Stomach (tissue), 4 donors: Measurements from ENCODE around the gene PPP1R3D.

Source experiments
- EP300 ChIP-seq: sonication (generic); formaldehyde crosslinking; IDR thresholded peaks from one replicate; pipeline ENCODE4 v1.6.1; 2017; ENCODE audit warnings: antibody characterized with exemption
- POLR2A ChIP-seq, 4 donors: fragments of 450-650 bp; IDR thresholded peaks; one replicate each; pipeline ENCODE4 v1.6.1; 2016; ENCODE audit warnings: antibody characterized with exemption in 4 of 4, control low read depth in 2 of 4, mild to moderate bottlenecking in 1 of 4, moderate library complexity in 1 of 4
- POLR2AphosphoS5 ChIP-seq, 3 donors: sonication (generic); formaldehyde crosslinking; IDR thresholded peaks; one replicate each; pipeline ENCODE4 v1.6.1; 2016; ENCODE audit warnings: antibody characterized with exemption in 3 of 3
- TF ChIP-seq, protein P1 (sequence below), 7 experiments: fragments of 450-650 bp in 4 of 7; fragments of 200-600 bp in 3 of 7; sonication (generic) in 3 of 7; IDR thresholded peaks; one replicate each; pipeline ENCODE4 v1.5.1; 2016 to 2019; ENCODE audit warnings: antibody characterized with exemption in 7 of 7, control low read depth in 2 of 7, mild to moderate bottlenecking in 1 of 7

DNA sequence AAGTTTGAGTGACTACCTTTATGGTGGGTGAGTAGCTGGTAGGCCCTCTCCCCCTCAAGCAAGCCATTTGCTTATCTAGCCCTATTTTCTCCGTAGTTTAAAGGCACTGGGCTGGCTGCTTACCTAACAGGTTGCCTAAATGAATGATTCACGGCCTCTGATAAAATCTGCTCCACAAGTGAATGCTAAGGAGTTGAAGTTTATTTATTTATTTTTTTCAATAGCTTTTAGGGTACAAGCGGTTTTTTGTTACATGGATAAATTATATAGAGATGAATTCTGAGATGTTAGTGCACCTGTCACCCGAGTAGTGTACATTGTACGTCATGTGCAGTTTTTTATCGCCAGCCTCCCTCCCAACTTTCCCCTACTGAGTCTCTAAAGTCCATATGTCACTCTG, 9.8 kb upstream of the PPP1R3D start:
- TF ChIP-seq, protein P1, sequence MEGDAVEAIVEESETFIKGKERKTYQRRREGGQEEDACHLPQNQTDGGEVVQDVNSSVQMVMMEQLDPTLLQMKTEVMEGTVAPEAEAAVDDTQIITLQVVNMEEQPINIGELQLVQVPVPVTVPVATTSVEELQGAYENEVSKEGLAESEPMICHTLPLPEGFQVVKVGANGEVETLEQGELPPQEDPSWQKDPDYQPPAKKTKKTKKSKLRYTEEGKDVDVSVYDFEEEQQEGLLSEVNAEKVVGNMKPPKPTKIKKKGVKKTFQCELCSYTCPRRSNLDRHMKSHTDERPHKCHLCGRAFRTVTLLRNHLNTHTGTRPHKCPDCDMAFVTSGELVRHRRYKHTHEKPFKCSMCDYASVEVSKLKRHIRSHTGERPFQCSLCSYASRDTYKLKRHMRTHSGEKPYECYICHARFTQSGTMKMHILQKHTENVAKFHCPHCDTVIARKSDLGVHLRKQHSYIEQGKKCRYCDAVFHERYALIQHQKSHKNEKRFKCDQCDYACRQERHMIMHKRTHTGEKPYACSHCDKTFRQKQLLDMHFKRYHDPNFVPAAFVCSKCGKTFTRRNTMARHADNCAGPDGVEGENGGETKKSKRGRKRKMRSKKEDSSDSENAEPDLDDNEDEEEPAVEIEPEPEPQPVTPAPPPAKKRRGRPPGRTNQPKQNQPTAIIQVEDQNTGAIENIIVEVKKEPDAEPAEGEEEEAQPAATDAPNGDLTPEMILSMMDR (IDR thresholded peaks at IDR 0.05), result no peak
- no peak for TF ChIP-seq POLR2A (IDR thresholded peaks at IDR 0.05)
- TF ChIP-seq POLR2AphosphoS5 (IDR thresholded peaks at IDR 0.05), result no peak
- TF ChIP-seq EP300, result no peak
